Subcutaneous adipose tissue (tissue), 4 donors: ENCODE results near the gene MORN5. TPM values are rescaled to one million over a fixed set of nuclear protein-coding genes. Genes with fewer than 3 reads are reported as not detected.

Source experiments
- total RNA-seq, 4 donors: library from RNA; depleted of rRNA; stranded (reverse); fragments of >200 nt; gene quantifications; one replicate each; pipeline ENCODE4 v1.1.0, GENCODE V29; 2016
- TF ChIP-seq, protein P1 (sequence below): fragments of 450-650 bp; IDR thresholded peaks from one replicate; pipeline ENCODE4 v1.5.1; 2016; ENCODE audit warnings: low read depth, mild to moderate bottlenecking, control low read depth, antibody characterized with exemption, moderate library complexity

MORN5 gene
- total RNA-seq, 4 donors from 2014 or later, result not detected

DNA sequence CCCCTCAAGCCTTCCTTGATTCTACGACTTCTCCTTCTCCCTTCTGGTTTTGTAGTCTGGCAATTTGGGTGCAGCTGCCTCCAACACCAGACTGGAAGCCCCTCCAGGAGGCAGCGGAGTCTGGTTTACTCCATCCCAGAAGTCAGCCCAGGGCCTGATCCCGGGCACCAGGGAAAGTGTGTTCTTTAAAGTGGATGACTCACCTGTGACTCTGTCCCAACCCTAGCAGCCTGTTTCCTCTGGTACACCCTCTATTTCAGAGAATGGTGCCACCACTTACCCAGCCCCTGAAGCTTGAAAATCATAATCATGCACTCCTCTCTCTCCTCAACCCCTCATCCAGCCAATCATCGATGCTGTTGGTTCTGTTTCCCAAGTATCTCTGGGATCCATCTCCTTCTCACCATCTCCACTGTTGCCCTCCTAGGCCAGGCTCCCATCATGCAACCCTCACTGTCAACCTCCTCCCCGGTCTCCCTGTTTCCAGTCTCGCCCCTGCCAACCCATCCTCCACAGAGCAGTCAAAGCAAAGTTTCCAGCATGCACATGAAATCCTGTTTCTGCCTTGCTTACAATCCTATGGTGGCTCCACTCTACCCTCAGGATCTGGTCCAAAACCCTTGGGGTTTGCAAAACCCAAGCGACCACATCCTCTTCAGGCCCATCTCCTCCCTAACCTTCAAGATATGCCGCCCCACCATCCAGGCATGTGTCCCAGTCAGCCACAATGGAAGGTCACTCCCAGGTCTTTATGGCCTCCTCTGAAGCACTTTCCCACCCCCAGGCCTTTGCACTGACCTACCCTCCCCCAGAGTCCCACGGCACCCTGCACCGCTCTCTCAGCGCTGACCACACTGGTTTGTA lies 58.6 kb downstream of the MORN5 start:
- TF ChIP-seq, protein P1, sequence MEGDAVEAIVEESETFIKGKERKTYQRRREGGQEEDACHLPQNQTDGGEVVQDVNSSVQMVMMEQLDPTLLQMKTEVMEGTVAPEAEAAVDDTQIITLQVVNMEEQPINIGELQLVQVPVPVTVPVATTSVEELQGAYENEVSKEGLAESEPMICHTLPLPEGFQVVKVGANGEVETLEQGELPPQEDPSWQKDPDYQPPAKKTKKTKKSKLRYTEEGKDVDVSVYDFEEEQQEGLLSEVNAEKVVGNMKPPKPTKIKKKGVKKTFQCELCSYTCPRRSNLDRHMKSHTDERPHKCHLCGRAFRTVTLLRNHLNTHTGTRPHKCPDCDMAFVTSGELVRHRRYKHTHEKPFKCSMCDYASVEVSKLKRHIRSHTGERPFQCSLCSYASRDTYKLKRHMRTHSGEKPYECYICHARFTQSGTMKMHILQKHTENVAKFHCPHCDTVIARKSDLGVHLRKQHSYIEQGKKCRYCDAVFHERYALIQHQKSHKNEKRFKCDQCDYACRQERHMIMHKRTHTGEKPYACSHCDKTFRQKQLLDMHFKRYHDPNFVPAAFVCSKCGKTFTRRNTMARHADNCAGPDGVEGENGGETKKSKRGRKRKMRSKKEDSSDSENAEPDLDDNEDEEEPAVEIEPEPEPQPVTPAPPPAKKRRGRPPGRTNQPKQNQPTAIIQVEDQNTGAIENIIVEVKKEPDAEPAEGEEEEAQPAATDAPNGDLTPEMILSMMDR, result no peak

DNA sequence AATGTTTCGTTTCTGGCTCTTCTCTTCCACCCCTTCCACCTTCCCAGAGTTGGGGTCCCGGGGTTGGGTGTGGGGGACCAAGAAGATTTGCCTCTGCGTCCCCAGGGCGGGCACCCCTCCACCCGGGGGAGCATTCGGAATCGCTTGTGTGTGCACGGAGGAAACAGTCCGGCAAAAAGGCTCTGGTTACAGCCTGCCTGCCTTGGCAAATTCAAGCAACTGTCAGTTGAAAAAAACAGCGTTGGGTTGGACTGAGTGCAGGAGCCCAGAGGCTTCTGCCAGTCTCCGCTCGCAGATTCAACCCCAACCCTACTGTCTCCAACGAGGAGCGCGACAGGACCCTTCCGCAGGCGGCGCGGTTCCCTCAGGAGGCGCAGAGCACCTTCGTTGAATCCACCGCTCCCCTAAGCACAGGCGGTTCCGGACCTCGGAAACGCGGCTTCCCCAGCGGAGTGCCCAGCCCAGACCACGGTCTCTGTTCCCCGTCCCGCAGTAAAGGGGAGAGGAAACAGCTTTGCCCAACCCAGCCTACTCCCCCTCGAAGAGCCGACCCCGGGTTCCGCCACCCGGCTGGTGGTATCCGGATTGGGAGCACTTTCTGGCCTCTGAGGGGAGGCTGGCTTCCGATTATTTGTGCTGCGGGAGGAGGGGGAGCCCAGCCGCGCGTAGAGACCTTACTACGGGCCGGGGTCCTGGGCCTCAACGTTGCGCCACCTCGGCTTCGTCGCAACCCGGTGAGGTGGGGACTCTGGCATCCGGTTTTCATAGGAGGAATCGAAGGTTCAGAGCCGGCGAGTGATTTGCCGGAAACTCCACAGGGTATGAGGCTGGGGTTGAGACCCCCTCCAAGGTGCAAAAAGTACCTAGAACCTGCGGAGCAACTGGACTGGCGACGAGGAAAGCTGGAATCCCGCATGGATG lies 59.5 kb downstream of the MORN5 start:
- TF ChIP-seq, protein P1, result no peak

DNA sequence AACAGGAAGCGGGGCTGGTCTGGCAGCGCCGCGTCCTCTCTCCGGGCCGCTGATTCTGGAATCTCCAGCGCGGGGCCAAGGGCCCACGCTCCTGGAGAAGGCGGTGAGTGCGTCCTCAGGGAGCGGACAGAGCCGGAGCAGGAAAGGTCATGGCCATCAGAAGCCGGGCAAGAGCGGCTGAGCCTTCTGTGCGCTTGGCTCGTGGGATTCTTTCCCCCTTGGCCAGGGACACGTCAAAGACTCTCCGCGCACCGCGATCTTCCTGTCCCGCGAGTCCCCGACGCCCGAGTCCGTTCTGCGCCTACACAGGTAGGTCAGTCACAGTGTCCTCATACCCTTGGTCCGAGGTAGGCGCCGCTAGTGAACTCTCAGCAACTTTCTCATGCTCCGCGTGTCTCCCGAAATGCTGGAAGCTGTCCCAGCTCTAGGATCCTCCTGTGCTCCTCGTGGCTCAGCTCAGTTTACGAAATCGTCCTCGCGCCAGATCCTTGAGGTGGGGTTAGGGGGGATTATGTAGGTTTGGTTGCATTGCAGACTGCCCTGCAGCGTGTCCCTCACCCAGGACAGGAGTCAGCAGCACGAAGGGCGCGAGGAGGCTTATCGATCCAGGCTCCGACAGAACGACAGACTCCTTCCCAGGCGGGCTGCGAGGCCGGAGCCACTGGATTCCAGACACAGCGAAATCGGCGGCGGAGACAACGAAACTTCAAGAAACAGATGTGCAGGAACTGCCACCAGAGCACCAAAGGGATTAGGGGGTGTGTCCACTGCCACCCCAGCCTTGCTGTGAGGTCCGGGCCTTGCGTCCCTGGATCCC lies 60.4 kb downstream of the MORN5 start:
- TF ChIP-seq, protein P1, result no peak

DNA sequence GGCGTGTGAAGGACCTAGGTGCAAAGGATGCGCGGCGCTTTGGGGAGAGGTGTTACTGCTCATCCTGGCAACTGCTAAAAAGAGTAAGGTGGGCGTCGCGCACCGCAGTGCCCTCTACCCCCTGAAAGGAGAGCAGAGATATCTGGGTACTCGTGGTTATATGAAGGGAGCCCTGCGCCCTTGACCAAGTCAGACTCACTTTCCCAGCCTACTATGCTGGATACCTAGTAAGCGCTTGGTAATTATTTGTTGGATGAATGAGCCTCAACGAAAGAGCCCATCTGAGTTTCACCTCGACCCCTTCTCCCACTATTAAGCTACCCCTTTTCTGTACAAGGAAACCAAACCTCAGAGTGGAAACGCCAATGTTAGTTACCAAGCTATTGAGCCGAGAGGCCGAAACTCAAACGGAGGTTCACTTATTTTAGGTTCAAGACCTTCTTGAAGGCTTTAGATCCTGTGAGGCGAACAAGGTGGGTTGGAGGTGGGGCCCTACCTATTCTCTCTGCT lies 61.0 kb downstream of the MORN5 start:
- TF ChIP-seq, protein P1, result no peak

DNA sequence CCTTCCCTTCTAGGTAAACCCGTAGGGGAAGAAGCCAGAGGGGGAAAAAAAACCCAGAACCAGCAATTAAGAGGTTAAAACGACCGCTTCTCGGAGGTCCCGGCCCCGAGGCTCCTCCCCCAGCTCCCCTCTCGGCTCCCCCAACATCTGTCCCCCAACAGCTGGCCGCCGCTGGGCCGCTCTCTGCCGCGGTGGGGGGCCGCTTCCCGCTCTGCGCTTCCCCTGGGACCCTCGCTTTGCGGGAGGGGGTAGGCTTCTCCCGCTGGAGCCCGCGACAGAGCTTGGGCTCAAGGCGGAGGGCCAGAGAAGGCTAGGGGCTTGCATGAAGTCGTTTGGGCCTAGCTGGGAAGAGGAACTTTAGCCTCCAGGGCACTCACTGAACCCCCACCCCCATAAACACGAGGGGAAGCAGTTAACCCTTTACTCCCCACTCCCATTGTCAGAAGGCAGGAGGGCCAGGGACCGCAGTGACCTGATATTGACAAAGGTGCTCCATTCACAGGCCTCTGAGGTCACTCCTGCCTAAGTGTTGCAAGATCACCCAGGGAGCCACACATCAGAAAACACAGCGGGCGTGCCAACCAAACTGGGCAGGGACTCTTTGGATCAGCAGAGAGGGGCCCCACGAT lies 61.6 kb downstream of the MORN5 start:
- TF ChIP-seq, protein P1, result no peak

DNA sequence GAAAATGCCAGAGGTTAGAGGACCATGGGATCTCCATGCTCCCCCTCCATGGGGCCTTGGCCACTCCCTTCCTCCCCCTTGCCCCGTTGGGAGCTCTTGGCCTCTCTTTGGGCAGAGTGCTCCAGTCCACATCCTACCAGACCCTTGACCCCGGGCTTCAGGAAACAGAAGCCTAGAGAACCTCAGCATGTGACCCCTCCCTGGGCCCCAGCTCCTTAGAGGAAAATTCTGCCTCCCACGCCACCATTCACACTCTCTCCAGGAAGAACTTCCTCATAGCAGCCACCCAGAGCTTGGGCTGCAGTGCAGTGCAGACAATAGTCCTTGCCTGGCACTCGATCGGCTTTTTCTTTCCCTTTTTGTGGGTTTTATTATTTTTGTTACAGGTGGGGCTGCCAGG lies 63.1 kb downstream of the MORN5 start:
- TF ChIP-seq, protein P1, result no peak
